Activated naive CD4-positive, alpha-beta T cell treated with anti-CD3 and anti-CD28 coated beads, Interleukin-2, amount 50 U/mL, for 24 hours (primary cell): ENCODE results near the gene FSIP2.

Source experiments
- H3K27ac Mint-ChIP-seq: one replicate; pipeline ENCODE4 v1.8.0; 2021; ENCODE audit warnings: mild to moderate bottlenecking, mixed read lengths
- H3K27me3 Mint-ChIP-seq: one replicate; pipeline ENCODE4 v1.8.0; 2021; ENCODE audit warnings: mixed read lengths
- H3K36me3 Mint-ChIP-seq: one replicate; pipeline ENCODE4 v1.8.0; 2021; ENCODE audit warnings: mixed read lengths
- H3K4me1 Mint-ChIP-seq: one replicate; pipeline ENCODE4 v1.8.0; 2021; ENCODE audit warnings: mixed read lengths
- H3K4me3 Mint-ChIP-seq: one replicate; pipeline ENCODE4 v1.8.0; 2021; ENCODE audit warnings: mild to moderate bottlenecking, mixed read lengths
- H3K9me3 Mint-ChIP-seq: one replicate; pipeline ENCODE4 v1.8.0; 2021; ENCODE audit warnings: mixed read lengths

FSIP2 gene

DNA sequence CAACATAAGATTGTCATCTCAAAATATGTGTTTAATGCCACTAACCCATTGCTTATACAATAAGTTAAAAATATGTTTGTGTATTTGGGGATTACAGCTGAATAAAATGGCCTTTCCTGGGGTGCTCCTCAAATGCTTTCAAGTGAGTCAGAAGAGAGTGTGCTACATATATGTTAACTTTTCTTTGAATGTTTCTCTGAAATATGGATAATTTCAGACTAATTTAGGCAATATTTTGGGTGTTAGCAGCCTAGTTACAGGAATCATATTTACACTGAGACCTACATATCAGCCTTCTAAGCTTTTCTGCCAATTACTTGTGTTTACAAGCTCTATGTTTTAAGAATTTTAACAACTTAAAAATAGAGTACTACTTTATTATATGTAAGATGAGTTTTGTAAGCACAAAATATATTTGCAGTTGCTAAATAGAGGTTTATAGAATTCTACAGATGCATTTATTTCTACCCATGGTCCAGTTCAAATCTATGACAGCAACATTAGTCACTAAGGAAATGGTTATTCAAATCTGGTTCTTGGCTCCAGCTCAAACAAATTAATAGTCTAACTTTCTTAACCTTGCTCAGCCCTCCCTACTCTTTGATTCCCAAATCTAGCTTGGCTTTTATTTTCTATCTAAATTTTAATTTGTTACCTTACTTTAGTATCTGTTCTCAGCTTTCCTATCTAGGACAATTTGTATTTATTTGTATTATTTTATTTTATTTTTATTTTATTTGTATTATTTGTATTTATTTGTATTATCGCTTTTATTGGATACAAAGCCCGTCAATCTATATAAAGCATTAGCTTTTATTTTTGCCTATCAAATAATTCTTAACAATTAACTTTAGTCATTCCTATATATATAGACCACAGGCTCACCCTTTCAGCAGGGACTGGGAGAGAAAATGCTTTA lies 48.9 kb downstream of the FSIP2 start:
- no peak overlapping the region for H3K27ac Mint-ChIP-seq
- H3K4me1 Mint-ChIP-seq, result no peaks in the 10 kb centered on the region
- no peak overlapping the region for H3K4me3 Mint-ChIP-seq
- no peaks in the 10 kb centered on the region for H3K27me3 Mint-ChIP-seq
- H3K36me3 Mint-ChIP-seq, result peaks cover 3% of the 10 kb centered on the region
- H3K9me3 Mint-ChIP-seq, result no peaks in the 10 kb centered on the region

DNA sequence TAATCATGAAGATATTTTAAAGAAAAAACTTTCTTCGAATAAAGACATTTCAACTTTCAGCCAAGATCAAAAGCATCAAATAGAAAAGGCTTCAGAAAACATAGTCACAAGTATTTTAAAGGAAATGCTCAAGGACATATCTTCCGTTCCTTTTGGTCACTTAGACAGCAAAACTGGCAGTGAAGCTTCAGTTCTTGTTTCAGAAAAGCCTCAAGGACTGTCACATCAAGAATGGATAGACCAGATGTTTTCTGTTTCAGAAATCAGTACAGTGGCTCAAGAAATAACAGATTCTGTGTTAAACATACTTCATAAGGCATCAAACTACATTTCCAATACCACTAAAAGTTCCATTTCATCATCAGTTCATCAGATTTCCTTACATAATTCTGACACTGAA lies 51.8 kb downstream of the FSIP2 start:
- no peak overlapping the region for H3K27ac Mint-ChIP-seq
- no peaks in the 10 kb centered on the region for H3K4me1 Mint-ChIP-seq
- no peak overlapping the region for H3K4me3 Mint-ChIP-seq
- no peaks in the 10 kb centered on the region for H3K9me3 Mint-ChIP-seq
- no peaks in the 10 kb centered on the region for H3K27me3 Mint-ChIP-seq
- H3K36me3 Mint-ChIP-seq, result peaks cover 3% of the 10 kb centered on the region

DNA sequence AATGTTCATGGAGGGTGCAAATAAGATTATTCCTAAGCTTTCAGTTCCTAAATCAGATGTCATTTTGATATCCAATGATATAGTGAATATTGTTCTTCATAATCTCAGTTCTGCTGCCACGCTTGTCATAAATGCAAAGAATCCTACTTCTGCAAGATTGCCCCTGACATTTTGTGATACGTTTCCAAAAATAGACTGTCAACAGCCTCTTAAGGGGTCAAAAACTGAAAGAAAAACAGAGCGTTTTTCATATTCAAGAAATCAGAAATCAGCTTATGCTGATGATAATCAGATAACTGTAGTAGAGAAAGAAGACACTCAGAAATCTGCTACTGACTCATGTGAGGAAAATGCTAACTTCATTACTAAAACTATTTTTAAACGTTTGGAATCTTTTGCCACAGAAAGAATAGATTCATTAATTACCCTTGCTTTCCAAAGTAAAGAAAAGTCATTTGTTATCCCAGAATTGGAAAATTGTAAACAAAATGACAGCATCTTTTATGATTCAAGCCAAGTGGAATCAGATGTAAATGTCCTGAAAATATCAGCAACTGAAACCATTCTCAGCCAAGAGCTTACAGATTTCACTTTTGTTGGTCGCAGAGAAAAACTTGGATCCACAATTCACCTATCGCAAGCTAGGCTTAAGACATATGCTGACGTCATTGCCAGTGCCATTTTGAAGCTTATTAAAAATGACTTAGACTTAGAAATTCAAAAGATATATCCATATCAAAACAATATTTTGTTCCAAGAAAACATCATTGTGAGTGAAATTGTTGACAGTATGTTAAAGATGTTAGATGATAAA lies 55.1 kb downstream of the FSIP2 start:
- H3K27ac Mint-ChIP-seq, result no peak overlapping the region
- H3K4me3 Mint-ChIP-seq, result no peak overlapping the region
- no peaks in the 10 kb centered on the region for H3K27me3 Mint-ChIP-seq
- no peaks in the 10 kb centered on the region for H3K36me3 Mint-ChIP-seq
- no peaks in the 10 kb centered on the region for H3K9me3 Mint-ChIP-seq
- H3K4me1 Mint-ChIP-seq, result no peaks in the 10 kb centered on the region

DNA sequence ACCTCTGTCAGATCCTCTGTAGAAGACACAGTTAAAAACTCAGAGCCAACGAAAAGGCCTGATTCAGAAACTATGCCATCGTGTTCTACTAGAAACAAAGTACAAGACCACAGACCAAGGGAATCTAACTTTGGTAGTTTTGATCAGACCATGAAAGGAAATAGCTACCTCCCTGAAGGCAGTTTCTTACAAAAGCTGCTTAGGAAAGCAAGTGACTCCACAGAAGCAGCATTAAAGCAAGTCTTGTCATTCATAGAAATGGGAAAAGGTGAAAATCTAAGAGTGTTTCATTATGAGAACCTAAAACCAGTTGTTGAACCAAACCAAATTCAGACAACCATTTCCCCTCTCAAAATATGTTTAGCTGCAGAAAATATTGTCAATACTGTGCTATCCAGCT lies 58.2 kb downstream of the FSIP2 start:
- Mint-ChIP-seq H3K36me3 (no peaks in the 10 kb centered on the region), H3K27ac (no peak overlapping the region), H3K4me1 (no peaks in the 10 kb centered on the region), H3K4me3 (no peak overlapping the region), H3K9me3 (no peaks in the 10 kb centered on the region), H3K27me3 (no peaks in the 10 kb centered on the region)

DNA sequence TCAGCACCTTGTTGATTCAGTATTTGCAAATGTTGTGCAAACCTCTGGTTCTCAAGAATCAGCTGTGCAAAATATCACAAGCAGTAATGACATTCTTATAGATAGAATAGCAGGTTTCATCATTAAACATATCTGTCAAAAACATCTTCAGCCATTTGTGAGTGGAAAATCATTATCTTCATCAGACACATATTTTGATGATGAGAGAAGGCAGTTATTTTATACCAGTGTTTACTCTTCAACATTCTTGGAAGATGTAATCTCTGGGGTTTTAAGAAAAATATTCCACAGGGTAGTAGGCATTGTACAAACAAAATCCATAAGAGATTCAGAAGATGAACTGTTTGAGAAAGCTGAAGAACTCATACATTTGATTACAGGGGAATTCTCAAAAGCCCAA lies 64.3 kb downstream of the FSIP2 start:
- Mint-ChIP-seq H3K36me3 (no peaks in the 10 kb centered on the region), H3K4me1 (no peaks in the 10 kb centered on the region), H3K9me3 (no peaks in the 10 kb centered on the region), H3K27me3 (no peaks in the 10 kb centered on the region), H3K4me3 (no peak overlapping the region), H3K27ac (no peak overlapping the region)

DNA sequence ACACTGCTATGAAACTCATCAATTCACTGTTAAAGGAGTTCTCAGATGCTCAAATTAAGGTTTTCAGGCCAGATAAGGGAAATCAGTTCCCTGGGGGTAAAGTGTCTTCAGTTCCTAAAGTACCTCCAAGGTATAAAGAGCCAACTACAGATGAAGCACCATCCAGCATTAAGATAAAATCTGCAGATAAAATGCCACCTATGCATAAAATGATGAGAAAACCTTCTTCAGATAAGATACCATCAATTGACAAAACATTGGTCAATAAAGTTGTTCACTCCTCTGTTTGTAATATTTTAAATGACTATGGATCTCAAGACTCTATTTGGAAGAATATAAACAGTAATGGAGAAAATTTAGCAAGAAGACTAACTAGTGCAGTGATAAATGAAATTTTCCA lies 68.2 kb downstream of the FSIP2 start:
- Mint-ChIP-seq H3K4me3 (no peak overlapping the region), H3K9me3 (peaks cover 4% of the 10 kb centered on the region), H3K27ac (no peak overlapping the region), H3K4me1 (no peaks in the 10 kb centered on the region), H3K27me3 (no peaks in the 10 kb centered on the region), H3K36me3 (no peaks in the 10 kb centered on the region)

DNA sequence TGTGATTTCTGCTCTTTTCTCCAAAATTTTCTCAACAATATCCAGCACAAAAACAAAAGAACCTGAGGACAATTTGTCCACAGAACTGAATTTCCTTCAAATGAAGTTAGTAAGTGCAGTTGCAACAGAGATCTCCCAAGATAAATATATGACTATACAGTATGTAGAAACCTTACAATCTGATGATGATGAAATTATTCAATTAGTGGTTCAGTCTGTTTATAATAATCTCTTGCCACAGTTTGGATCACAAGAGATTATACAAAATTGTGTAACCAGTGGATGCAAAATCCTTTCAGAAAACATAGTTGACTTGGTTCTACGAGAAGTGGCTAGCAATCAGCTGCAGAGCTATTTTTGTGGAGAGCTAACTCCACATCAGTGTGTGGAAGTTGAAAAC lies 68.7 kb downstream of the FSIP2 start:
- H3K36me3 Mint-ChIP-seq, result no peaks in the 10 kb centered on the region
- H3K9me3 Mint-ChIP-seq, result peaks cover 4% of the 10 kb centered on the region
- H3K27me3 Mint-ChIP-seq, result no peaks in the 10 kb centered on the region
- no peaks in the 10 kb centered on the region for H3K4me1 Mint-ChIP-seq
- H3K27ac Mint-ChIP-seq, result no peak overlapping the region
- no peak overlapping the region for H3K4me3 Mint-ChIP-seq

DNA sequence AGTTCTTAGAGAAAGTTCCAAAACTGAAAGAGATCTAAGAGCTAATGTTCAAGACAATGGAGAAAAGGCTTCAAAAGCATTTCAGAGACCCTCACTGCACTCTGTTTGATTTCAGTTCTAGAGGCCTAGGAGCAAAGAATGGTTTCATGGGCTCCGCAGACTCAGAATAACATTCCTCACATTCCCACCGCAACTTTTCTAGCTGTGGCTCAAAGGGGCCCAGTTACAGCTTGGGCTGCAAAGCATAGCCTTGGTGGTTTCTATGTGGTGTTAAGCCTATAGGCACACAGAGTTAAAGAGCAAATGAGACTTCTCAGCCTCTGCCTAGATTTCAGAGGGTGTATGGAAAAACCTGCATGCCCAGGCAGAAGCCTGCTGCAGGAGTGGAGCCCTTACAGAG lies 73.0 kb downstream of the FSIP2 start:
- H3K4me1 Mint-ChIP-seq, result no peaks in the 10 kb centered on the region
- H3K9me3 Mint-ChIP-seq, result peaks cover 12% of the 10 kb centered on the region
- peaks cover 3% of the 10 kb centered on the region for H3K36me3 Mint-ChIP-seq
- no peak overlapping the region for H3K4me3 Mint-ChIP-seq
- no peak overlapping the region for H3K27ac Mint-ChIP-seq
- H3K27me3 Mint-ChIP-seq, result no peaks in the 10 kb centered on the region

DNA sequence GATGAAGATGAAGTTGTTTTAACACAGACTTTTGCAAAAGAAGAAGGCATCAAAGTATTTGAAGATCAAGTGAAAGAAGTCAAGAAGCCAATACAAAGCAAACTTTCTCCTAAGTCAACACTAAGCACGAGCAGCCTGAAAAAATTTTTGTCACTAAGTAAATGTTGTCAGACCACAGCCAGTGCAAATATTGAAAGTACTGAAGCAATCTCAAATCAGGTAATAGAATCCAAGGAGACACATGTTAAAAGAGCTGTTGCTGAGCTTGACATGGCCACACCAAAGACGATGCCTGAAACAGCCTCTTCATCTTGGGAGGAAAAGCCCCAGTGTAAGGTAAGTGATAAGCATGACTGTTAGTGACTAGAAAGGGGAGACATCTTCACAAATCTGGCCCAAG lies 75.1 kb downstream of the FSIP2 start:
- H3K36me3 Mint-ChIP-seq, result peaks cover 4% of the 10 kb centered on the region
- peaks cover 22% of the 10 kb centered on the region for H3K9me3 Mint-ChIP-seq
- no peaks in the 10 kb centered on the region for H3K4me1 Mint-ChIP-seq
- no peak overlapping the region for H3K4me3 Mint-ChIP-seq
- no peaks in the 10 kb centered on the region for H3K27me3 Mint-ChIP-seq
- no peak overlapping the region for H3K27ac Mint-ChIP-seq

DNA sequence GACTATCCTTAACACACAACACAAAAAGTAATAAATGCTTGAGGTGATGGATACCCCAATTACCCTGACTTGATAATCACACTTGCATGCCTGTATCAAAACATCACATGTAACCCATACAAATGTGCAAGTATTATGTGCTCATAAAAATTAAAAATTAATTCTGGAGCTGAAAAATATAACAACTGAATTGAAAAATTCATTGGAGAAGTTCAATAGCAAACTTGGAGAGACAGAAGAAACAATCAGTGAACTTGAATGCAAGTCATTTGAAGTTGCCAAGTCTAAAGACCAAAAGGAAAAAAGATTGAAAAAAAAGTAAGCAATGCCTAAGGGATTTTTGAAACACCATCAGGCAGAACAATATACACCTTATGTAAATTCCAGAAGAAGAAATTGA lies 79.4 kb downstream of the FSIP2 start:
- Mint-ChIP-seq H3K27me3 (no peaks in the 10 kb centered on the region), H3K4me1 (no peaks in the 10 kb centered on the region), H3K36me3 (peaks cover 8% of the 10 kb centered on the region), H3K9me3 (peaks cover 33% of the 10 kb centered on the region), H3K4me3 (no peak overlapping the region), H3K27ac (no peak overlapping the region)

DNA sequence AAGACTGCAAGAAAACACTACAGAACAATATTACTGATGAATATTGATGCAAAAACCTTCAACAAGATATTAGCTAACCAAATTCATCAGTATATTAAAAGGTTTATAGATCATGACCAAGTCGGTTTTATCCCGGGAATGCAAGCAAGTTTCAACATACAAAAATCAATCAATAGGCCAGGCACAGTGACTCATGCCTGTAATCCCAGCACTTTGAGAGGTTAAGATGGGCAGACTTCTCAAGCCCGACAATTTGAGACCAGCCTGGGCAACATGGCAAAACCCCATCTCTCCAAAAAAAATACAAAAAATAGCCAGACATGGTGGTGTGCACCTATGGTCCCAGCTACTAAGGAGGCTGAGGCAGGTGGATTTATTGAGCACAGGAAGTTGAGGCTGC lies 82.9 kb downstream of the FSIP2 start:
- H3K27me3 Mint-ChIP-seq, result no peaks in the 10 kb centered on the region
- no peak overlapping the region for H3K4me3 Mint-ChIP-seq
- H3K4me1 Mint-ChIP-seq, result no peaks in the 10 kb centered on the region
- H3K27ac Mint-ChIP-seq, result no peak overlapping the region
- peaks cover 26% of the 10 kb centered on the region for H3K9me3 Mint-ChIP-seq
- H3K36me3 Mint-ChIP-seq, result peaks cover 5% of the 10 kb centered on the region

DNA sequence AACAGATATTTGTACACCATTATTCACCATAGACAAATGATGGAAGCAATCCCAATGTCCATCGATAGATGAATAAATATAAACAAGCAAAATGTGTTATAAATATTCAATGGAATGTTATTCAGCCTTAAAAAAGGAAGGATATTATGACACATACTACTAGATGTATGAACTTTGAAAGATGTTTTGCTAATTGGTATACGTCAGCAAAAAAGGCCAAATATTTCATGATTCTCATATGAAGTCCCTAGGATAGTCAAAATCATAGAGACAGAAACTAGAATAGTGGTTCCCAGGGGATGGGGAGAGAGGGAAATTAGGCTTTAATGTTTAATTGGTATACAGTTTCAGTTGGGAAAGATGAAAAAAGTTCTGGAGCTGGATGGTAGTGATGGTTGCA lies 85.2 kb downstream of the FSIP2 start:
- Mint-ChIP-seq H3K9me3 (peaks cover 17% of the 10 kb centered on the region), H3K36me3 (peaks cover 4% of the 10 kb centered on the region), H3K27me3 (no peaks in the 10 kb centered on the region), H3K4me1 (no peaks in the 10 kb centered on the region), H3K4me3 (no peak overlapping the region), H3K27ac (no peak overlapping the region)

DNA sequence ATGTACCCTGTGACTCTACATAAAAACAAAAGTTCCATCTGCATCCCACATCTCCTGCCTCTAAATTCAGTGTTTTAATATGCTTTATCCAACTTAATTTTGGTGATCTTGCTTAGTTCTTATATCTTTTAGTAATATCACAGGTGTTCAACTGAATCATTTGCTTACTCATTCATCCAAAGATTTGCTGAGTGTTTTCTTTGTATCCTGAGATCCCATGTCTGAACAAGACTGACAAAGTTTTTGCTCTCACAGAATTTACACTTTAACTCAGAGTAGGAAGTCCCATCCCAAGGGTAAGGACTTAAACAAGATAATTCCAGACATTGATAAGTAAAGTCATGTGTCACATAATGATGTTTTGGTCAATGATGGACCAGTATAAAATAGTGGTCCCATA lies 87.0 kb downstream of the FSIP2 start:
- Mint-ChIP-seq H3K27me3 (no peaks in the 10 kb centered on the region), H3K36me3 (peaks cover 2% of the 10 kb centered on the region), H3K4me3 (no peak overlapping the region), H3K27ac (no peak overlapping the region), H3K9me3 (peaks cover 10% of the 10 kb centered on the region), H3K4me1 (no peaks in the 10 kb centered on the region)

DNA sequence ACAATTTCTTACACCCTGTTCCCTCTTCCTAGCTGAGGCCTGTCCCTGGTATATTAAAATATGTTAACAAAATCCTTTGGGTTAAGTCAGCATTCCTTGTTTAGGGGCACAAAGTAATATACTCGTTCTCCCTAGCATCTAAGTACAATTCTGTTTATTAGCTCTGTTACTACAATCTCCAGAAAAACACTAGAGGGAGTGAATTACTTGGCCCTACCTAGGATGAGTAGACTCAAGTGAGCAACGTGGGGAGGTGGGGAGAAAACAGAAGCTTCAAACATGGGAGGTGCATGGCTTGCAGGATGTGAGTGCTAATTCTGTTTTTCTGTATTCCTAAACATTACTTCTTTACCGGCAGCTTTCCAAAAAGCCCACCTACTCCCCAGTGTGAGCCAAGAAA lies 89.7 kb downstream of the FSIP2 start:
- Mint-ChIP-seq H3K9me3 (peaks cover 4% of the 10 kb centered on the region), H3K27me3 (no peaks in the 10 kb centered on the region)

DNA sequence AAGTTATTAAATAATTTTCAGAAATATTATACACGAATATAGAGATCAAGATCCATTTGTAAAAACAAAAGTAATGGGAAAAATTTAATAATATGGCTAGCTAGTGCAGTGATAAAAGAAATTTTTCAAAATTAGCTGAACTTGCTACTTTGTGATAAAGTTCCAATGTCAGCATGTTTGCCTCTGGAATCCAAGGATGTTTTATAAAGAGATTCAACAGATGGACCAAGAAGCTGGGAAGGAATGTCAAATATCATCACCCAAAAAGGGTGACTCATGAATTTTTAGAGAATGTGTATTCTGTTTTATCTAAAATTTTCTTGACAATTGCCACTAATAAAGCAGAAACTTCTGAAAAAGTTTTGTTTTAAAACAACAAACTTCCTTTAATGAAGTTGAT lies 95.3 kb downstream of the FSIP2 start:
- Mint-ChIP-seq H3K27me3 (no peaks in the 10 kb centered on the region), H3K4me1 (no peaks in the 10 kb centered on the region), H3K4me3 (no peak overlapping the region), H3K36me3 (peaks cover 14% of the 10 kb centered on the region), H3K9me3 (peaks cover 15% of the 10 kb centered on the region), H3K27ac (no peak overlapping the region)

More for the DNA sequence above, 89.7 kb downstream of the FSIP2 start:
- Mint-ChIP-seq H3K36me3 (peaks cover 3% of the 10 kb centered on the region), H3K4me3 (no peak overlapping the region), H3K4me1 (no peaks in the 10 kb centered on the region), H3K27ac (no peak overlapping the region)

DNA sequence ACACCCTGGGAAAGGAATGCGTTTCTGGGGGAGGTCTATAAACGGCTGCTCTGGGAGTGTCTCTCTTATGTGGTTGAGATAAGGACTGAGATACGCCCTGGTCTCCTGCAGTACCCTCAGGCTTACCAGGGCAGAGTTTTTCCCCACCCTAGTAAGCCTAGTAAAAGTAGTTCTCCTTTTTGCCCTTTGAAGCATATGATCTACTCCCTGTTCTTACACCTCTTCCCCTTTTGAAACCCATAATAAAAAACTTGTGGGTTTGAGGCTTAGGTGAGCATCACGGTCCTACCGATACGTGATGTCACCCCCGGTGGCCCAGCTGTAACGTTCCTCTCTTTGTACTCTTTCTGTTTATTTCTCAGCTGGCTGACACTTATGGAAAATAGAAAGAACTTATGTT lies 97.4 kb downstream of the FSIP2 start:
- Mint-ChIP-seq H3K9me3 (peaks cover 15% of the 10 kb centered on the region), H3K36me3 (peaks cover 14% of the 10 kb centered on the region), H3K4me3 (no peak overlapping the region), H3K27me3 (no peaks in the 10 kb centered on the region), H3K4me1 (no peaks in the 10 kb centered on the region), H3K27ac (no peak overlapping the region)
